Activated T-cell treated with anti-CD3 and anti-CD28 coated beads, Interleukin-2, amount 50 U/mL, for 72 hours (primary cell): ENCODE measurements around the gene KLF5. TPM values are rescaled to one million over a fixed set of nuclear protein-coding genes. Genes with fewer than 3 reads are reported as not detected.

ENCODE experiments used
- ATAC-seq, 2 donors: fragments of 150-1000 bp; cut with Tn5 transposase; replicated peaks in 1 of 2; 2 replicates each; pipeline ENCODE4 v1.10.0; 2021; ENCODE audit warnings: moderate library complexity in 2 of 2, mild to moderate bottlenecking in 1 of 2
- DNase-seq, 2 donors: peaks; one replicate each; pipeline ENCODE4 v3.0.0; 2021 to 2022; ENCODE audit warnings: mixed read lengths in 1 of 2
- H3K27ac Mint-ChIP-seq: one replicate; pipeline ENCODE4 v1.8.0; 2022; ENCODE audit warnings: mild to moderate bottlenecking, moderate library complexity, mixed read lengths
- H3K27me3 Mint-ChIP-seq: one replicate; pipeline ENCODE4 v1.8.0; 2022; ENCODE audit warnings: low read depth, mixed read lengths
- H3K36me3 Mint-ChIP-seq, 2 donors: one replicate each; pipeline ENCODE4 v1.8.0; 2022; ENCODE audit warnings: mixed read lengths in 2 of 2, mild to moderate bottlenecking in 1 of 2; ENCODE audit not compliant: insufficient read depth in 2 of 2
- H3K4me1 Mint-ChIP-seq: one replicate; pipeline ENCODE4 v1.8.0; 2022; ENCODE audit warnings: low read depth, mixed read lengths
- H3K4me3 Mint-ChIP-seq, 2 donors: one replicate each; pipeline ENCODE4 v1.8.0; 2022; ENCODE audit warnings: mild to moderate bottlenecking in 2 of 2, mixed read lengths in 2 of 2, moderate library complexity in 2 of 2
- H3K9me3 Mint-ChIP-seq, 2 donors: one replicate each; pipeline ENCODE4 v1.8.0; 2022; ENCODE audit warnings: mixed read lengths in 2 of 2
- total RNA-seq, 2 donors: library from RNA; stranded (reverse); gene quantifications; one replicate each; pipeline ENCODE4 v1.2.3, GENCODE V29; 2022

Gene KLF5
- total RNA-seq, 2 donors from 2014 or later: 3.2 to 3.7 TPM

GRCh38 chr13:73103238-73103637 is 44.4 kb downstream of the KLF5 start:
- no peaks in the 10 kb centered on the region for H3K9me3 Mint-ChIP-seq
- H3K27ac Mint-ChIP-seq: no peak overlapping the region
- no peak overlapping the region for H3K4me3 Mint-ChIP-seq
- peaks cover 11% of the 10 kb centered on the region for H3K27me3 Mint-ChIP-seq
- no peaks in the 10 kb centered on the region for H3K36me3 Mint-ChIP-seq
- no peak for DNase-seq
- H3K4me1 Mint-ChIP-seq: peaks cover 7% of the 10 kb centered on the region
- ATAC-seq: no peak

GRCh38 chr13:73106513-73107178 is 47.8 kb downstream of the KLF5 start:
- no peak for ATAC-seq
- Mint-ChIP-seq H3K27me3 (peaks cover 11% of the 10 kb centered on the region), H3K9me3 (no peaks in the 10 kb centered on the region), H3K4me1 (peaks cover 3% of the 10 kb centered on the region), H3K36me3 (no peaks in the 10 kb centered on the region), H3K4me3 (no peak overlapping the region), H3K27ac (no peak overlapping the region)
- DNase-seq: no peak

- ATAC-seq (no peak), DNase-seq (no peak)
- no peaks in the 10 kb centered on the region for H3K9me3 Mint-ChIP-seq
- no peak overlapping the region for H3K27ac Mint-ChIP-seq
- no peaks in the 10 kb centered on the region for H3K36me3 Mint-ChIP-seq
- peaks cover 11% of the 10 kb centered on the region for H3K27me3 Mint-ChIP-seq
- H3K4me1 Mint-ChIP-seq: no peaks in the 10 kb centered on the region
- H3K4me3 Mint-ChIP-seq: no peak overlapping the region
These were observed 48.7 kb downstream of the KLF5 start for GRCh38 chr13:73107481-73107880.

- ATAC-seq: no peak
- no peaks in the 10 kb centered on the region for H3K9me3 Mint-ChIP-seq
- no peak for DNase-seq
- H3K4me3 Mint-ChIP-seq: no peak overlapping the region
- H3K27ac Mint-ChIP-seq: no peak overlapping the region
- H3K27me3 Mint-ChIP-seq: peaks cover 11% of the 10 kb centered on the region
- no peaks in the 10 kb centered on the region for H3K36me3 Mint-ChIP-seq
- no peaks in the 10 kb centered on the region for H3K4me1 Mint-ChIP-seq
These were observed 49.2 kb downstream of the KLF5 start for GRCh38 chr13:73107970-73108369.

- H3K27ac Mint-ChIP-seq: no peak overlapping the region
- H3K9me3 Mint-ChIP-seq: no peaks in the 10 kb centered on the region
- H3K27me3 Mint-ChIP-seq: peaks cover 7% of the 10 kb centered on the region
- H3K36me3 Mint-ChIP-seq: no peaks in the 10 kb centered on the region
- no peak for ATAC-seq
- H3K4me1 Mint-ChIP-seq: no peaks in the 10 kb centered on the region
- no peak for DNase-seq
- H3K4me3 Mint-ChIP-seq: no peak overlapping the region
These were observed 50.6 kb downstream of the KLF5 start for GRCh38 chr13:73109288-73109899.

- DNase-seq (no peak), ATAC-seq (no peak)
- no peak overlapping the region for H3K4me3 Mint-ChIP-seq
- no peaks in the 10 kb centered on the region for H3K9me3 Mint-ChIP-seq
- H3K27me3 Mint-ChIP-seq: peaks cover 6% of the 10 kb centered on the region
- H3K36me3 Mint-ChIP-seq: no peaks in the 10 kb centered on the region
- no peak overlapping the region for H3K27ac Mint-ChIP-seq
- no peaks in the 10 kb centered on the region for H3K4me1 Mint-ChIP-seq
These were observed 51.2 kb downstream of the KLF5 start for GRCh38 chr13:73109969-73110368.

GRCh38 chr13:73110814-73111213 is 52.0 kb downstream of the KLF5 start:
- no peaks in the 10 kb centered on the region for H3K9me3 Mint-ChIP-seq

GRCh38 chr13:73111331-73111730 is 52.5 kb downstream of the KLF5 start:
- Mint-ChIP-seq H3K4me3 (no peak overlapping the region), H3K27me3 (peaks cover 6% of the 10 kb centered on the region), H3K27ac (no peak overlapping the region), H3K4me1 (no peaks in the 10 kb centered on the region), H3K9me3 (no peaks in the 10 kb centered on the region), H3K36me3 (no peaks in the 10 kb centered on the region)
- no peak for ATAC-seq
- DNase-seq: no peak

More at GRCh38 chr13:73110814-73111213, 52.0 kb downstream of the KLF5 start:
- H3K36me3 Mint-ChIP-seq: no peaks in the 10 kb centered on the region
- no peak overlapping the region for H3K4me3 Mint-ChIP-seq
- ATAC-seq (no peak), DNase-seq (no peak)
- peaks cover 6% of the 10 kb centered on the region for H3K27me3 Mint-ChIP-seq
- no peak overlapping the region for H3K27ac Mint-ChIP-seq
- H3K4me1 Mint-ChIP-seq: no peaks in the 10 kb centered on the region

- Mint-ChIP-seq H3K4me1 (no peaks in the 10 kb centered on the region), H3K36me3 (no peaks in the 10 kb centered on the region), H3K4me3 (no peak overlapping the region), H3K9me3 (no peaks in the 10 kb centered on the region), H3K27me3 (no peaks in the 10 kb centered on the region), H3K27ac (no peak overlapping the region)
- DNase-seq (no peak), ATAC-seq (peak in 1 of 2 donors; percentile 25)
These were observed 60.8 kb downstream of the KLF5 start for GRCh38 chr13:73119612-73120011.
